HL-60 (cell line): ENCODE data around the gene LGALS9C.
"Not testable (repeated sequence)": the region's sequence is repeated elsewhere in the genome, so short reads cannot be mapped to it uniquely, and the experiment has no call there.

Experiments
- GABPA ChIP-seq: IDR thresholded peaks from 2 replicates; pipeline ENCODE4 v1.6.1; 2012; ENCODE audit warnings: low read depth
- POLR2AphosphoS5 ChIP-seq: IDR thresholded peaks from 2 replicates; pipeline ENCODE4 v1.6.1; 2012; ENCODE audit warnings: low read depth
- SPI1 ChIP-seq: IDR thresholded peaks from 2 replicates; pipeline ENCODE4 v1.6.1; 2012; ENCODE audit warnings: low read depth, mild to moderate bottlenecking, borderline replicate concordance
- TF ChIP-seq, protein P1 (sequence below): IDR thresholded peaks from one replicate; pipeline ENCODE4 v1.5.1; 2011; ENCODE audit warnings: low read length, control low read depth, inconsistent platforms; ENCODE audit not compliant: insufficient read depth
- TF ChIP-seq, protein P2 (sequence below): IDR thresholded peaks from 2 replicates; pipeline ENCODE4 v1.6.1; 2012; ENCODE audit warnings: low read depth; ENCODE audit not compliant: insufficient replicate concordance

DNA sequence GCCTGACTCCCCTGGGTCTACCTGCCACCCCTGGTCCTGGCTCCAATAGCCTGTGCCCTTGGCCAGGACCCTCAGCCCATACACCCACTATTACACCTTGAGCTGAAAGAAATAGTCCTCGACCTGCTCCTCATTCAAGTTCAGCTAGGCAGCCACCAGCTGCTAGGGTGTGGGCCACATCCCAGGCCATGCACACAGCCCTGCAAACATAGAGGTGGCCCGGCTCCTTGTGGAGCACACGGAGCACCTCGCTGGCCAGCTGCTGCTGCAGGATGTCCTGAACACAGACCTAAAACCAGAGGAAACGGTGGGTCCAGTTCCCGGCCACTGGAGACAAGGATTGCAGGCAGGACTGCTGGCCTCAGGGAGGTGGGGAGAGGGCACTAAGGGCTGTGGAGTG, 22.5 kb downstream of the LGALS9C start:
- TF ChIP-seq, protein P1, sequence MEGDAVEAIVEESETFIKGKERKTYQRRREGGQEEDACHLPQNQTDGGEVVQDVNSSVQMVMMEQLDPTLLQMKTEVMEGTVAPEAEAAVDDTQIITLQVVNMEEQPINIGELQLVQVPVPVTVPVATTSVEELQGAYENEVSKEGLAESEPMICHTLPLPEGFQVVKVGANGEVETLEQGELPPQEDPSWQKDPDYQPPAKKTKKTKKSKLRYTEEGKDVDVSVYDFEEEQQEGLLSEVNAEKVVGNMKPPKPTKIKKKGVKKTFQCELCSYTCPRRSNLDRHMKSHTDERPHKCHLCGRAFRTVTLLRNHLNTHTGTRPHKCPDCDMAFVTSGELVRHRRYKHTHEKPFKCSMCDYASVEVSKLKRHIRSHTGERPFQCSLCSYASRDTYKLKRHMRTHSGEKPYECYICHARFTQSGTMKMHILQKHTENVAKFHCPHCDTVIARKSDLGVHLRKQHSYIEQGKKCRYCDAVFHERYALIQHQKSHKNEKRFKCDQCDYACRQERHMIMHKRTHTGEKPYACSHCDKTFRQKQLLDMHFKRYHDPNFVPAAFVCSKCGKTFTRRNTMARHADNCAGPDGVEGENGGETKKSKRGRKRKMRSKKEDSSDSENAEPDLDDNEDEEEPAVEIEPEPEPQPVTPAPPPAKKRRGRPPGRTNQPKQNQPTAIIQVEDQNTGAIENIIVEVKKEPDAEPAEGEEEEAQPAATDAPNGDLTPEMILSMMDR = not testable (repeated sequence)
- TF ChIP-seq GABPA, SPI1, POLR2AphosphoS5: not testable (repeated sequence)
- TF ChIP-seq, protein P2, sequence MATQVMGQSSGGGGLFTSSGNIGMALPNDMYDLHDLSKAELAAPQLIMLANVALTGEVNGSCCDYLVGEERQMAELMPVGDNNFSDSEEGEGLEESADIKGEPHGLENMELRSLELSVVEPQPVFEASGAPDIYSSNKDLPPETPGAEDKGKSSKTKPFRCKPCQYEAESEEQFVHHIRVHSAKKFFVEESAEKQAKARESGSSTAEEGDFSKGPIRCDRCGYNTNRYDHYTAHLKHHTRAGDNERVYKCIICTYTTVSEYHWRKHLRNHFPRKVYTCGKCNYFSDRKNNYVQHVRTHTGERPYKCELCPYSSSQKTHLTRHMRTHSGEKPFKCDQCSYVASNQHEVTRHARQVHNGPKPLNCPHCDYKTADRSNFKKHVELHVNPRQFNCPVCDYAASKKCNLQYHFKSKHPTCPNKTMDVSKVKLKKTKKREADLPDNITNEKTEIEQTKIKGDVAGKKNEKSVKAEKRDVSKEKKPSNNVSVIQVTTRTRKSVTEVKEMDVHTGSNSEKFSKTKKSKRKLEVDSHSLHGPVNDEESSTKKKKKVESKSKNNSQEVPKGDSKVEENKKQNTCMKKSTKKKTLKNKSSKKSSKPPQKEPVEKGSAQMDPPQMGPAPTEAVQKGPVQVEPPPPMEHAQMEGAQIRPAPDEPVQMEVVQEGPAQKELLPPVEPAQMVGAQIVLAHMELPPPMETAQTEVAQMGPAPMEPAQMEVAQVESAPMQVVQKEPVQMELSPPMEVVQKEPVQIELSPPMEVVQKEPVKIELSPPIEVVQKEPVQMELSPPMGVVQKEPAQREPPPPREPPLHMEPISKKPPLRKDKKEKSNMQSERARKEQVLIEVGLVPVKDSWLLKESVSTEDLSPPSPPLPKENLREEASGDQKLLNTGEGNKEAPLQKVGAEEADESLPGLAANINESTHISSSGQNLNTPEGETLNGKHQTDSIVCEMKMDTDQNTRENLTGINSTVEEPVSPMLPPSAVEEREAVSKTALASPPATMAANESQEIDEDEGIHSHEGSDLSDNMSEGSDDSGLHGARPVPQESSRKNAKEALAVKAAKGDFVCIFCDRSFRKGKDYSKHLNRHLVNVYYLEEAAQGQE = not testable (repeated sequence)
